Urothelium cell line (cell line): Measurements from ENCODE around the gene HOXA7.

Experiments used
- DNase-seq: peaks from one replicate; pipeline ENCODE4 v3.0.0; 2011; ENCODE audit warnings: low spot score, mixed read lengths
- FAIRE-seq: peaks from 2 replicates; lab custom pipeline; 2011; peaks lifted over from hg19 to GRCh38; lab: Jason Lieb, UNC

Gene HOXA7

GRCh38 chr7:27194002-27194352 is 37.5 kb upstream of the HOXA7 start:
- DNase-seq, result no peak
- peak; percentile 69 for FAIRE-seq

DNA sequence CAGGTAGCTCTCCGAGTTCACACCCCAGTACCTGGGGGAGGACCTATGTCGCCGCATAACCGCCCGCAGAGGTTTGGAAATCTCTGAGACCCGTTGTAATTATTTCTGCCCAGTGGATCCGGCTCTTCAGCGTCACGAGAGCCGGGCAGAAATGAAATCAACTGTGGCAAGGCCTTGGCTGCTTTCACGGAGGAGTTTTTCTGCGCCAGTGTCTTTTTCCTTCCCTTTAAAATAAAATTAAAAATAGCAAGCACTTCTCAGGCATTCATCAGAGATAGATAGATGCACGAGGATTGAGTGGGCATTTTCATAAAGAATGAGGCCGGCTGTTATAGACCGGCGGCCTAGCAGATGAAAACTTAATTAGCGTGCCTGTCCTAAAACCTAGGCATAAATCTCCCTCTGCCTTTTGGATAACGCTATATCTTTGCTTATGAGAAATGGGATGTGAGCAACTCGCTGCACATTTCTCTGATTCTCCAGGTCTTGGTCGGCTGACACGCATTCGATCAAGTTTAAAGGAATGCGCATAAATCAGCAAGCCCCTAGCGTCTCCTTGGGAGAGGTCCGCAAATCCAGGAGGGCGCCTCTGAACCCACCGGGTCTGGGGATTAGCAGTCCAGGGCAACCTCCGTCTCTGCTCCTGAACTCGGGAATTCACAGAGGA is 37.0 kb upstream of the HOXA7 start:
- FAIRE-seq (no peak), DNase-seq (no peak)

- DNase-seq (no peak), FAIRE-seq (no peak)
Observed at GRCh38 chr7:27192546-27193334, 36.3 kb upstream of the HOXA7 start.

DNA sequence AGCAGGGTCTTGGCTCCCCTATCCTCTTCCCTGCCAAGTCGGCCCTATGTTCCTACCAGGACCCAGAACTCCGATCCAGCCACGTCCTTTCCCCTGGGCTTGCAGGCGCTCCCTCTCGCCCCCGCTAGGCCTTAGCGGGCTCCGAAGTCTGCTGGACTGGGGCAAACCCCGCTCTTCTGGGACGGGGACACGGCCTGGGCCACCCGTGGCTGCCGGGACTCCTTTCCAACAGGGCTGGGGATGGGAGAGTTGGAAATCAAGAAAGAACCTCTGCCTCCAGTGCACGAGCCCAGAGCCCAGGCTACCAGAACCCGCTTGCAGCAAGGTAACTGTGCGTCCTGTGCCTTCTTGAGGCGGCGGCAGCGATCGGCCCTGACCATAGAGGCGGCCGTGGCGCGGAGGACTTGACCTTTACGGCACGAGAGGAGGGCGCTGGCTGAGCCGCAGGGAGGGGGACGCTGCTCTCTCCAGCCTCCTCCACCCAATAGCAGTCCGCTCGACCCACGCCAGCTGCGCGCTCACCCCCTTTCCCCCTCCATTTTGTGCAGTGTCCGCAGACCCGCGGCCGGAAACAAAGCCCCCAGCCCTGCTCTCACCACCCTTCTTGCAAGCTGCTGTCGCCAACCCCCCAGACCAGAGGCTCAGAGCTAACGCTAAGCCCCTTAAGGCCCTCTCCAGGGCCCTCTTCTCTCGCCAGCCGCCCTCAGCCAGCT is 35.5 kb upstream of the HOXA7 start:
- no peak for DNase-seq
- FAIRE-seq, result no peak

DNA sequence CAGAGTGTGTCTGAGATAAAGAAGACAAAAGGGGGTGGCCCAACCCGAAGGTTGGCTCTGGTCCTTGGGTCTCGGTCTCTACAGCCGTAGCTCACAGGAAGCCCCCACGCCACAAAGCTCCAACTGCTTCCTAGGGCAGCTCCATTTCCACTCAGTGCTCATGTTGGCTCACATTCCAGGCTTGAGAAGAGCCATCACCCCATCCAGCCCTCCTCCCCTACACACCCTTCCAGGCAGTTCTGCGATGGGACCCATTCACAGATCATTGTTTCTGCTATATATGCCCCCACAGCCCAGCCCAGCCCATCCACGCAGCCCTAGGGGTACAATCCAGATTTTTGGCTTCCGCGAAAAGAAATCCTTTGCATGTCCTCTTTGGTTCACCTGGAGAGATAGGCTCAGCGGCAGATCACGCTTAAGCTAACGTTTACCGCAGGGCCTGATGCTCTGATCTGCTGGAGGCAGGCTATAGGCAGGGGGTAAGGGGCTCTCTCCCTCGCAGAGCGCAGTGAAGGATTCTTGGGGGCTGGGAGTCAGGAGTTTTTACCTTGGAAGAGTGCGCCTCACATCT is 34.8 kb upstream of the HOXA7 start:
- DNase-seq (no peak), FAIRE-seq (no peak)

- DNase-seq (no peak), FAIRE-seq (no peak)
Observed at GRCh38 chr7:27189997-27190748, 33.7 kb upstream of the HOXA7 start.

GRCh38 chr7:27189295-27189996 is 33.0 kb upstream of the HOXA7 start:
- FAIRE-seq, result no peak
- no peak for DNase-seq

GRCh38 chr7:27188386-27189294 is 32.2 kb upstream of the HOXA7 start:
- no peak for DNase-seq
- FAIRE-seq, result no peak

DNA sequence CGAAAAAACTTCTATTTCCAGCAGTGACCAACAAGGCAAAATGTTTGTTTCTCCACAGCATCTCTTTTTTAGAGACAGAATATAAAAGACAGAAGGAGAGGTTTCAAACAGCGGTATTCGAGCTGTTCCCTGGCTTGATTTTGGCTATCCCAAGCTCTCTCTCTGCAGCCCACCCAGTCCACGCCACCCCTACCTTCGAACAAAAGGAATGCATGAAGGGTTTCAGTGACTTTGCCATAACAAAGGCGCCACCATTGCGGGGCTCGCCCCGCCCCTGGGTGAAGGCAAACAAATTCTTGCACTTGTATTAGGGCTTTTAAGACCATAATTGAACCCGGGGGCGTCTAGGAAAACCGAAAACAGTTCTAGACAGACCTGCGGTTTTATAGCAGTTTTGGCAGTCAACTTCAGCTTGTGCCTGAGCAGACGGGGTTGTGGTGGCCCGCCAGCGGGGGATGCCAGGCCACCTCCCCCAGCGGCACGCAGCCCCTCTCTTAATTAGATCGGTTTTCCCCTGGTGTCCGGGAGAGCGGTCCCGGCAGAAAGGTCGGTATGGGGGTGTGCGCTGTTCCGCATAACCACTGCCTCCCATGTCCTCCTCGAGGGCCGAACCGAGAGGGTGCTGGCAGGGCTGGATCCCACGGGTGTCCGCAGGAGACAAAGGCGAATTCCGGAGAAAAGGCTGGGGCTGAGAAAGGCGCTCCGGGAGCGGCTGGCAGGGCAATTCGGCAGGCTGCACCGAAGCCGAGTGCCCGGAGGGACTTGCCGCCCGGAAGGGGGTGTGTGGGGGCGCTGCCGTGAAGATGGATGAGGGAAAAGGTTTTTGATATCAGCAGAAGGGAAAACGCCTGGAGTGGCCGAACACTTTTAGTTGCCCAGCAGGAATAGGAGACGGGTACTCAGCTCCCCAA is 31.3 kb upstream of the HOXA7 start:
- FAIRE-seq (no peak), DNase-seq (no peak)

DNA sequence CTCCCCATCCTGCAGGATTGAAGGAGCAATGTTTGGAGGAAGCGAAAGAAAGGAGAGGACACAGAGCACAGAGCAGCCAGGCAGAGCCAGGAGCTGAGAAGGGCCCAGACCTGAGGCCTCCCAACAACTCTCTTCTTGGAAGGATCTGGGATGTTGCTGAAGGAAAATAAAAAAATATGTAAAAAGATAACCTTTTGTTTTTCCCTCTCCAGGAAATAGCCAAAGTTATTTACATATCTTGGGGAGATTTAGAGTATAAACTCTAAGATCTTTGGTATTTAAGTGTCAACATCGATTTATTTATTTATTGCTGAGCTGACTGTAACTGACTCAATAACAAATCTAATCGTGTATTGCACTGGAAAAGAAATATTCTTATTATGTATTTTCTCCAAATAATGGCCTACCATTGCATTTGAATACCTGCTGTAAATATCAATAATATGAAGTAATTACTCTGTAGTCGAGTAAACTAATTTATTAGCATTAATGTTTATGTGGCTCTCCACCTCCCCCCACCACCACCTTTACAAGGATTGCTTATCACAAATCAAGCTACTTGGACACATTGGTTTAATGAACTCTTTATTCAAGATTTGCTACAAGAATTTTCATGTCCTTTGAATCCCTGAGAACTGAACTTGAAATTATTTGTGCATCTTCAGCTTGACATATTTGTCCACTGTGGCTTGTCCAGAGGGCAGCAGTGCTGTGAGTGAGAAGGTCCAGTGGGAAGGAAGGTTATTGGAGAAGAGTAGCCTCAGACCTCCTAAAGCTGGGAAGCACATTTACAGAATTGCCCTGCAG is 30.4 kb upstream of the HOXA7 start:
- DNase-seq (no peak), FAIRE-seq (no peak)

- FAIRE-seq, result peak; percentile 9
- no peak for DNase-seq
Observed at GRCh38 chr7:27185854-27186667, 29.6 kb upstream of the HOXA7 start.

DNA sequence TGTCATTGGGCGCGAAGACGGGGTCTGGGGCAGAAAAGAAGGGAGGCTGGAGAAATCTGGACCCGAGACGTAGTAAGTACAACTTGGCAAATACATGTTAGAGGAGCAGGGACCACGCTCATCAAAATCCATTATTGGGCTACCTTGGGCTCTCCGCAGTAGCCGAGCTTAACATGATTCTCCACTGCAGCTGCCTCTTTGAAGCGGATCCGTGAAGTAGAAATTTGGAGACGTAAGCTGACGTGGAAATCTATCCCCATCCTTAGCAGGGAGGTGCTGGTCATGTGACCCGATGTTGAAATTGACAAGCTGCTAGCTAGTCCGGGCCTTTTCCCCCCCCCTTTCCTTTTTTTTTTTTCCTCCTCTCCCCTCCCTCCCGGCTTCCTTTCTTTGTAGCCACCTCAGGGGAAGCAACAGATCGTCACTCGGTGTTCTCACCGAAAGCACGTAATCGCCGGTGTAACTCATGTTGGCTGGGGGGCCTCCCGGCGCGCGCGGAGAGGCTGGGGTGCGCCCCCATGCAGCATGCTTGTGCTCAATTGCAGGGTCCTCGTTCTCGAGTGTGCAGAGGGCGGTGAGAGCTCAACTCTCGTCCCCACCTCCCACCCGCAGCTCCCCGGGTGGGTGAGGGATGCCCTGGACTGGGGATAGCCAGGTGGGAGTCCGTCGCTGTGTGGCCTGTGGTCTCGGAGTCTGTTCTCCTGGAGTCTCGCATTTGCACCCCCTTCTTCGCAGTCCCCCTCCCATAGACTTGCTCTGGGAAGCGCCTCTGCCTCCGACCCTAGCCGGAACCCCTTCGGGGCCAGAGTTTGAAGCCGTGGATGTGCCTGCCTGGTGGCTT is 28.8 kb upstream of the HOXA7 start, which contains the start of gene HOXA11:
HOXA11 (minus strand) TSS at position 220 of the 841 bp plus-strand sequence; CDS start at position 132, 88 bp downstream.
- no peak for FAIRE-seq
- peak; percentile 83 for DNase-seq

GRCh38 chr7:27184337-27185012 is 28.0 kb upstream of the HOXA7 start:
- FAIRE-seq (peak; percentile 93), DNase-seq (peak; percentile 70)

DNA sequence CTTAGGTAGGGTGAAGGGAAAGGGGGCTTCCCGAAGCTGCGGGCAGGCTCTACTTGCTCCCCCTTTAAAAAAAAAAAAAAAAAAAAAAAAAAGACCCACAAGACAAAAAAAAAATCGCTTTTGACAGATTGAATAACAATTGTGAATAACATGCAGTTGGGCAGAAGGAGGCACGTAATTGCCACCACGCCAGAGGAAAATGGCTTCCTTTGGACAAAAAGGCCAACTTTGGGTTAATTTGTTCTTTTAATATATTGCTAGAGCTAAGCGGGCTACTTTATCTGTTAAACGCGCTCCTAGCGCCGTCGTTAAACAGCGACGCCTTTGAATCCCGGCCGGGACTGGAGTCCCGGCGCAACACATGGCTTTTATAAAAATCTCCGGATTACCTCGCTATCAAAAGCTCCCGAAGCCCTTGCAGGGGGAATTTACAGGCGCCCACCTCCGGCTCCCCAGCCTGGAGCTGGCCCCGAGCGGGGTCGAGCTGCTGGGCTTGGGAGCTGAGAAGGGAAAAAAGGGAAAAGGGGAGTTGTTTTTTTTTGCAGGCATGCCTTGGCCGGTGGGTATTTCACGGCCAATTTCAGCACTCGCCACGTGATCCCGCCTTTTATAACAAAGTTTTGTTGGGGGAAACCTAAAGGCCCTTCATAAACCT is 27.3 kb upstream of the HOXA7 start:
- FAIRE-seq (no peak), DNase-seq (peak; percentile 70)
